RPMI7951 (cell line): ENCODE data around the gene F2. TPM values are rescaled to one million over a fixed set of nuclear protein-coding genes. Genes with fewer than 3 reads are reported as not detected.
"Not testable (repeated sequence)": the region's sequence is repeated elsewhere in the genome, so short reads cannot be mapped to it uniquely, and the experiment has no call there.

ENCODE experiments used
- DNase-seq: peaks from one replicate; pipeline ENCODE4 v3.0.0-alpha.2; 2012; ENCODE audit warnings: low read depth
- total RNA-seq: library from RNA; depleted of rRNA; stranded (reverse); fragments of >200 nt; shearing (Covaris generic); gene quantifications from 2 replicates; pipeline ENCODE4 v1.2.3, GENCODE V29; 2014

The F2 gene
- total RNA-seq, 1 experiment from 2014 or later: not detected

- DNase-seq: not testable (repeated sequence)
Measured at GRCh38 chr11:46717825-46718154, 1.2 kb upstream of the F2 start.

GRCh38 chr11:46718155-46719019 lies 626 bp upstream of the F2 start:
- no peak for DNase-seq

- DNase-seq: no peak
Measured at GRCh38 chr11:46719543-46720218, 668 bp downstream of the F2 start.

GRCh38 chr11:46721286-46721685 lies 2.3 kb downstream of the F2 start:
- DNase-seq: no peak

GRCh38 chr11:46722566-46723358 lies 3.7 kb downstream of the F2 start:
- no peak for DNase-seq

- no peak for DNase-seq
Measured at GRCh38 chr11:46723359-46723680, 4.3 kb downstream of the F2 start.

GRCh38 chr11:46724088-46724487 lies 5.1 kb downstream of the F2 start:
- no peak for DNase-seq

- DNase-seq: no peak
Measured at GRCh38 chr11:46725338-46726205, 6.6 kb downstream of the F2 start.

- no peak for DNase-seq
Measured at GRCh38 chr11:46726206-46726862, 7.3 kb downstream of the F2 start.

GRCh38 chr11:46727952-46728658 lies 9.1 kb downstream of the F2 start:
- DNase-seq: no peak

- no peak for DNase-seq
Measured at GRCh38 chr11:46728659-46729040, 9.6 kb downstream of the F2 start.

- DNase-seq: no peak
Measured at GRCh38 chr11:46729110-46730027, 10.4 kb downstream of the F2 start.

GRCh38 chr11:46731545-46731944 lies 12.5 kb downstream of the F2 start:
- DNase-seq: no peak

GRCh38 chr11:46733234-46733633 lies 14.2 kb downstream of the F2 start:
- no peak for DNase-seq

- no peak for DNase-seq
Measured at GRCh38 chr11:46736146-46736545, 17.1 kb downstream of the F2 start.

GRCh38 chr11:46736615-46737014 lies 17.6 kb downstream of the F2 start:
- DNase-seq: no peak

GRCh38 chr11:46737699-46738098 lies 18.7 kb downstream of the F2 start:
- DNase-seq: no peak

GRCh38 chr11:46738887-46739286 lies 19.9 kb downstream of the F2 start:
- DNase-seq: no peak
